NCI-H146 (cell line): ENCODE measurements around the gene SERPINB5.

Source experiments
- DNase-seq: peaks from one replicate; lab custom pipeline; 2025; lab: John Stamatoyannopoulos, UW

Gene SERPINB5

GRCh38 chr18:63470751-63471150 is 6.0 kb upstream of the SERPINB5 start:
- DNase-seq: no peak

DNA sequence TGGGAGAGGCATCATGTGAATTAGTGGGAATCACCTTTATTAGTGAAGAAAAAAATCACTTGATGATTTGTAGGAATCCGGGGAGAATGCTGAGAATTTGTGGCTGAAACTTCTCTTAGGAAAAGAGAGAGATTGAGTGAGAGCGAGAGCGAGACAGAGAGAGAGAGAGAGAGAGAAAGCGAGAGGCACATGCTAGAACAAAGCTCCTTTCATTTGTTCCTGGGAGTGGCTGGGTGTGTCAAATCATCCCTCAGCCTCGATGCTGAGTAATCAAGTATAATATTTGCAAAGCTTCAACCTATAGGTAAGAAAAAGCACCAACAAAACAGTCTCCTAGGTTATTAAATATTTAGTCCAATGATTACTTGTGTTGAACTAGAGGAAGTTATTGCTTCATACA is 4.4 kb upstream of the SERPINB5 start:
- no peak for DNase-seq

GRCh38 chr18:63477200-63477599 is 442 bp downstream of the SERPINB5 start:
- DNase-seq: no peak

GRCh38 chr18:63477968-63478367 is 1.2 kb downstream of the SERPINB5 start:
- no peak for DNase-seq

GRCh38 chr18:63479826-63480225 is 3.1 kb downstream of the SERPINB5 start:
- DNase-seq: no peak

DNA sequence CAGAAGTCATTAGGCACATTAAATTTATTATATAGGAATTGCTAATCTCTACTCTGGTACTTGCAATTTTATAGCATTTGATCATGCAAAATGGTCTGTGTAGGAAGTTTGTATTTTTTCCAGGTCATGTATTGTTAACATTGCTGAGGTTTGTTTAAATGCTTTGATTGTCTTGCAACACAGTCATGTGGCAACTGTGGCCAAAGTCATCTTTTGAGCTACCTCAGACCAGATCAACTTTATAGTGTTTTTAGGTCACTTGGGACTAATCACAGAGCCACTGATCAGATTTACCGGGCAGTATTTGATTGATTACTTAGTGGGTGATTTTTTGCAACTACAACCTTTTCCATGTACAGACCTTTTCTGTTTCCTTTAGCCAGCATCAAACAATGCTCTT is 3.7 kb downstream of the SERPINB5 start:
- no peak for DNase-seq

- DNase-seq: no peak
Measured at GRCh38 chr18:63480915-63481314, 4.2 kb downstream of the SERPINB5 start.

- DNase-seq: no peak
Measured at GRCh38 chr18:63487676-63488075, 10.9 kb downstream of the SERPINB5 start.

GRCh38 chr18:63488160-63488559 is 11.4 kb downstream of the SERPINB5 start:
- DNase-seq: no peak

DNA sequence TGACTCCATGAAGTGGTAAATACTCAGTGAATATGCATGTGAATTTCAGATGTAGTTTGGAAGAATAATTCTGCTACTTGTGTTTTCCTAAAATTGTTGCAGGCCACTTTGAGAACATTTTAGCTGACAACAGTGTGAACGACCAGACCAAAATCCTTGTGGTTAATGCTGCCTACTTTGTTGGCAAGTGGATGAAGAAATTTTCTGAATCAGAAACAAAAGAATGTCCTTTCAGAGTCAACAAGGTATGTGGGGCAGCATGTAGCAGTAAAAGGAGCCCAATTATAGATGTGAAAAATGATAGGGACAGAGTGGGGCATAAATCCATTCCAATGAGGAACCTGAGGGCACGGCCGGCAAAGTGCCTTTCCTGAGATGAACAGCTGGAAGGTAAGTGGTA is 16.1 kb downstream of the SERPINB5 start:
- DNase-seq: no peak

- DNase-seq: no peak
Measured at GRCh38 chr18:63495675-63496074, 18.9 kb downstream of the SERPINB5 start.

DNA sequence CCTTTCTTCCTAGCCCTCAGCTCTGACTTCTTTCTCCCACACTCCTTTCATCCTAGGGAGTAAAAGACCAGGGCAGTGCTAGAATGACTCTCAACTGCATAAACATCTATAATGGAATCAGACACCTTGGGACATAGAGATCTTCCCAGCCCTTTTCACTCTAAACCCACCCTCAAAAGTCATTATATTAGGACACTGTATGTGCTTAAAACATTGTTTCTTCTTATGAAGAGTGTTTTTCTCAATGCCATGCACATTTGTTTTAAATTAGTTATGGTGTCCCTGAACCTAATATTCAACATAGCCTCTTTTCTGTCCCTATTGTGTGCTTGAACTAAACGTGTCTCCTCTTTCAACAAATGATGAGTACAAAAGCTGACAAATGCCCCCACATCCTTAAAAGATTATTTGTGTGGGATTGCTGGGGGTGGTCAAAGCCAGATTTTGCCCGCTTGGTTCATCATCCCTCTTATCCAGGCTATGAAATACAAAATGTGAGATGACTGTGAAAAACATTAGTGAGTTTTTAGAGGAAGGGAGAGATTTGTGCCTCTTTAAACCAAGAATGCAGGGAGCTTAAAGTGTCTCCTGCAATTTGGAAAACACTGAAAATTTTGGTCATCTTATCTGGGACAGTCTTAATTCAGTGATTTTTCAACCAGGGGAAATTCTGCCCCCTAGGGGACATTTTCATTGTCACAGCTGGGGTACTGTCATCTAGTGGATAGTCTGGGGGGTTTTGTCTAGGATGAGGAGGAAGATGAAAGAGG is 29.0 kb downstream of the SERPINB5 start:
- no peak for DNase-seq

- DNase-seq: no peak
Measured at GRCh38 chr18:63506336-63506646, 29.5 kb downstream of the SERPINB5 start.

DNA sequence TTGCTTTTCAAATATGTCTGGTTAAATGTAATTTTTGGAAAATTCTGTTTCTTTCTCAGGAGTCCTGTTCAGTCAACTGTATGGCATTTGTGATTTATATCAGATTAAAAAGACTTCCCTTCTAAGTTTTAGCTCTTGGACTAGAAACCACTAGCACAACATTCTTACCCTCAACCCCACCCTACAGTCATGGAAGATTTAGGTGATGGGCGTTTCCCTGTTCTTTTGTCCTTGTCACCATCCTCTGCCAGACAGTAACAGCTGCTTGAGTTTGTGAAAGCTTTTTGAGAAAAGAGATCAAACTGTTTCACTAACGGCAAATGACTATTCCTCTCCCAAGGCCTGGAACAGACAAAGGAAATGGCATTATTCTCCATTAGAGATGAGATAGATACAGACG is 31.8 kb downstream of the SERPINB5 start:
- DNase-seq: no peak

GRCh38 chr18:63511285-63511684 is 34.5 kb downstream of the SERPINB5 start:
- peak; percentile 71 for DNase-seq

GRCh38 chr18:63514326-63514725 is 37.6 kb downstream of the SERPINB5 start:
- no peak for DNase-seq

DNA sequence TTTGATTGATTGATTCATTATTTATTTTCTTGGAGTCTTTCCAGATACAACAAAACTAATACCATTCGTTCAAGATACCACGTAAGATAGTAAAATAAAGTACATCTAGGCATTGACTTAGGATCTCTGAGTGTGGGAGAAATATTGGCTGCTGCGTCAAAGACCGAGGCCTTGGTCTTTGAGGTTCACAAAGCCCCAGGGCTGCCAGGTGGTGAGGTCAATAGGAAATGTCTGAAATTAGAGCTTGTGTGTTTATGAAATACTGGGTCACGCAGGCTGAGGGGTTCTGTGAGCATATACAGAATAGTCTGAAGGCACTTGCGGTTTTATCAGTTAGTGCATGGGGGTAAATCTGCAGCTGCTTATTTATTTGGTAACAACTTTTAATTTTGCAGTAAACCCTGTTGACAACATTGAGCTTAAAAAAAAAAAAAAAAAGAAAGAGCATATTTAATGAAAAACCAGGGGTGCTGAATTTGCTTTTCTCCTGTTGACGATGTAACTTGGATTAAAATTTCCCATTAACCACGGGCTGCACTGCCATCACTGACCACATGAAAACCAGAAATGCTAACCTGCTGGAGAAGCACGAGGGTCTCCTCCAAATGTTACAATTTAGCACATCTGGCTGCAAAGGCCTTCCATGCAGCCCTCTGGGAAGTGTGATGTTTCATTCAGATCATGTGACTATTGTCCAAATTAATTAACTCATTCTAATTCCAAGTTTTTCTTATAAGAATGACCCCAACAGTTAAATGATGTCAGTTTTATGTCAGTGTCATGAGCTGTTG is 38.3 kb downstream of the SERPINB5 start:
- DNase-seq: no peak

DNA sequence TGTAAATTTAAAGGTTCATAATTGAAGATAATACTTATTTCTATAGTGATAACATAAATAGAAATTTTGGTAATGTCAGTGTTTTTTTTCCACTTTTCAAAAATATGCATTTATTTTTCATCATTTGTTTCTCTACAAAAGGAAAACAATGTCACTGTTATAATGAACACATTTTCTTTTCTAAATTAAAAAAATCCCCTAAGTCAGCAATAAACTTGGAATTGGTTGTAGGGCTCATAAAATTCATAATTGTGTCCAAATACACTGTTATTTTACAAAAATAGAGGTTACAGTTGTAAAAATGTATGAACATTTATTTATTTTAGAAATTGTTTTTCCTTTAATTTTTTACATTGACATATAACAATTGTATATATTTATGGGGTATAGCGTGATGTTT is 39.0 kb downstream of the SERPINB5 start:
- no peak for DNase-seq

DNA sequence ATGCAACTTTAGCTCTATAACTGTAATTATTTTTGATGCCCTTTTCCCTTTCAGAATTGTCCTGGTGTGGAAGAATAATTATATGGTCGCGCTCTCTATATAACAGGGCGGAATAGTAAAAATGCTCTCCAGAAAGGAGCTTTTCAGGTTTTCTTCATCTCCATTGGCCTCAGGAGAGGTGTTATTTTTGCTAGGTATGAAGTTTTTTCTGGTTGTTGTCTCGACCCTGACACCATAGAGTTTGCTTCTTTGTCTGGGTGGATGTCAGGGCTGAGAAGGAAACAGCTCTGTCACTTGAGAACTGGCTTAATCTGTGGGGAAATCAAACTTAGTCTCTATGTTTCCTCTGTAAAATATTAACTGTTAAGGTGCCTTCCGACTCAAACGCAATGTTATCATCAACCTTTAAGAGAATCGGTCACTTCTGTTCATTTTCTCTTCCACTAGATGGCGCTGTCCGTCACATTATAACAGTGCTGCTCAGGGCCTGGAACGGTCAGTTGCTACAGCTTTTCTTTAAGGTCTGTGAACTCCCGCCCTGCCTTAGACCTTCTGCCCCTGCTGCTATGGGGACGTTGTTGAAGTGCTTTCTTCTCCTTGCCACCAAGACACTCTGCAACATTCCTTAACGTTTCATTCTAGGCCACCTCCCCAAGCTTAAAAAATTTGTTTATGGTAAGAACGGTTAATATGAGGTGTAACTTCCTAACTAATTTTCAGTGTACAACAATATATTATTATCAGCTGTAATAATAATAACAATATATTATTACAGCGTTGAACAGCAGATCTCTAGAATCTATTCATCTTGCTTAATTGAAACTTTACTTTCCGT is 41.6 kb downstream of the SERPINB5 start:
- peak; percentile 86 for DNase-seq

DNA sequence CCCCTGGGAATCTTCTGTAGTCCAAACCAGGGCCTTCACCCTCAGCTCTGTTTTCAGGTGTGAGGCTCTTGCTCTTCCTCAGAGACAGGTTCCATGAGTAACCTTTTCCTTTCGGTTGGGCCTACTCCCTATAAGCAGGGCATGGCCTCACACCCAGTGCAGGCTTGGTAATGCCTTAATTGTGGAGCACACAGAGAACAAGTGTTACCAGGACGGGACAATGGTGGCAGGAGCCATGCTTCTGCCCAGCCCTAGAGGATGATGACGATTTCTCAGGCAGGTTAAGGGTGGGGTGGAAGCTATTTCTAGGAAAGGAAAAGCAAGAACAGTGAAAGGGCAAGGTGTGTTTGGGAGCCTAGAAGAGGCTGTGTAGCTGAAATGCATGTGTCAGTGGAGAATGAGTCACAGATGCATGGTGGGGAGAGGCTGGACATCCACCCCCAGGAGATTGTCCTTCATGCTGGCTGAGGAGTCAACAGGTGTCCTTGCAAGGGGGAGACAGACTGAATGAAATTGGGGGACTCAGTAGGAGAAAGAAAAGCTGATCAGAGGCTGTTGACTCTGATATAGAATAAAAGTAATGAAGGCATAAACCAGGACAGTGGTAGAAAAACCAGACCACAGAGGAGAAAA is 43.4 kb downstream of the SERPINB5 start:
- DNase-seq: no peak

DNA sequence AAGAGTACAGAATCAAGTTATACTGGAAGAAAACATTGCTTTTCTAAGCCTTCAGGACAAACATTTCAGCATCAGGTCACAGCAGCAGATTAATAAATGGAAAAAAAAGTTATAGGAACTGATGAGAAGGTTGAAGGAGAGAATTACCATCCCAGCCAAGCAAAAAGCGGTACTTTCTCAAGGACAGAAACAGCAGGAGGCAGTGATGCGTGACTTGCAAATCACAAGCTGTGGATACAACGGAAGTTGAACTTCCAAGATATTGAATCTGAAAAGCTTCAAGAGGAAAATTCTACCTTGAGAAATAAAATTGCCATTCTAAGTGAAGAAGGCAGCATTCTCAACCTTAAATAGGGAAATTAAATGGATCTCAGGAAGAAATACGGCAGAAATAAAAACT is 46.9 kb downstream of the SERPINB5 start:
- DNase-seq: no peak

- DNase-seq: no peak
Measured at GRCh38 chr18:63527251-63527650, 50.5 kb downstream of the SERPINB5 start.
